ENCODE measurements around the gene CDH4. TPM values are rescaled to one million over a fixed set of nuclear protein-coding genes. Genes with fewer than 3 reads are reported as not detected.

CDH4 gene
- total RNA-seq, 1 donor: 0.18 TPM

GRCh38 chr20:61860260-61860987 is 608.4 kb downstream of the CDH4 start:
- DNase-seq (ENCODE audit: low read depth): no peak

GRCh38 chr20:61861054-61861841 is 609.2 kb downstream of the CDH4 start:
- TF ChIP-seq CTCF (IDR thresholded peaks at IDR 0.05; ENCODE audit: insufficient read depth, low read length): no peak
- no peak overlapping the region for H3K4me3 ChIP-seq (ENCODE audit: low read depth, low read length)
- no peak for DNase-seq (ENCODE audit: low read depth)

More at GRCh38 chr20:61860260-61860987, 608.4 kb downstream of the CDH4 start:
- H3K4me3 ChIP-seq (ENCODE audit: low read depth, low read length): no peak overlapping the region
- no peak for TF ChIP-seq CTCF (IDR thresholded peaks at IDR 0.05; ENCODE audit: insufficient read depth, low read length)

- DNase-seq (ENCODE audit: low read depth): no peak
- no peak overlapping the region for H3K4me3 ChIP-seq (ENCODE audit: low read depth, low read length)
- no peak for TF ChIP-seq CTCF (IDR thresholded peaks at IDR 0.05; ENCODE audit: insufficient read depth, low read length)
Observed at GRCh38 chr20:61861858-61862257, 609.8 kb downstream of the CDH4 start.

GRCh38 chr20:61862881-61863280 is 610.8 kb downstream of the CDH4 start:
- TF ChIP-seq CTCF (IDR thresholded peaks at IDR 0.05; ENCODE audit: insufficient read depth, low read length): no peak

GRCh38 chr20:61864481-61864880 is 612.4 kb downstream of the CDH4 start:
- H3K4me3 ChIP-seq (ENCODE audit: low read depth, low read length): no peak overlapping the region
- no peak for DNase-seq (ENCODE audit: low read depth)
- no peak for TF ChIP-seq CTCF (IDR thresholded peaks at IDR 0.05; ENCODE audit: insufficient read depth, low read length)

More at GRCh38 chr20:61862881-61863280, 610.8 kb downstream of the CDH4 start:
- DNase-seq (ENCODE audit: low read depth): no peak
- no peak overlapping the region for H3K4me3 ChIP-seq (ENCODE audit: low read depth, low read length)

- no peak for DNase-seq (ENCODE audit: low read depth)
Observed at GRCh38 chr20:61865353-61865752, 613.3 kb downstream of the CDH4 start.

More at GRCh38 chr20:61865353-61865752, 613.3 kb downstream of the CDH4 start:
- H3K4me3 ChIP-seq (ENCODE audit: low read depth, low read length): no peak overlapping the region
- no peak for TF ChIP-seq CTCF (IDR thresholded peaks at IDR 0.05; ENCODE audit: insufficient read depth, low read length)
